HCT116 (cell line): ENCODE measurements around the gene ASIC5. TPM values are rescaled to one million over a fixed set of nuclear protein-coding genes. Genes with fewer than 3 reads are reported as not detected.

Experiments used
- ATAC-seq: fragments of 200-7000 bp; cut with Tn5 transposase; 2 replicates; pipeline ENCODE4 v1.9.1; 2020; ENCODE audit warnings: mild to moderate bottlenecking, moderate library complexity
- BruUV-seq: library from RNA; stranded (reverse); fragments of 400-500 nt; replicated peaks from 2 replicates; lab custom pipeline; 2021; lab: Mats Ljungman, UMichigan
- CTCF ChIA-PET: fragments of 300-600 bp; sonication (Branson Sonifier 250); formaldehyde crosslinking; loops from one replicate; lab custom pipeline; 2021; ENCODE audit warnings: antibody characterized with exemption; lab: Charles Lee
- POLR2A ChIA-PET: fragments of 300-600, 350-600 bp; sonication (Branson Sonifier 250); formaldehyde crosslinking; loops from one replicate; lab custom pipeline; 2021; ENCODE audit warnings: antibody characterized with exemption; lab: Charles Lee
- RAD21 ChIA-PET, 2 experiments: fragments of 300-600 bp; sonication (Branson Sonifier 250); formaldehyde crosslinking; loops; one replicate each; lab custom pipeline; 2023; ENCODE audit warnings: low total read pairs in 2 of 2; ENCODE audit not compliant: uncharacterized antibody in 2 of 2, unreplicated experiment in 2 of 2, low non-redundant PET in 1 of 2; lab: Charles Lee
- DNase-seq: peaks from one replicate; pipeline ENCODE4 v3.0.0-alpha.2; 2010; ENCODE audit warnings: low read depth, low spot score
- H2AFZ ChIP-seq: fragments of 200-600 bp; shearing (Covaris generic), sonication (generic); 2 replicates; pipeline ENCODE4 v1.6.1; 2017; ENCODE audit warnings: low read depth, mixed run types, mixed read lengths, antibody characterized with exemption, low read length; ENCODE audit not compliant: poor library complexity, severe bottlenecking
- H3K27ac ChIP-seq: 2 replicates; pipeline ENCODE4 v1.5.1; 2012; ENCODE audit warnings: low read depth, low read length
- H3K27me3 ChIP-seq: fragments of 200-600 bp; sonication (generic); 2 replicates; pipeline ENCODE4 v1.6.1; 2016; ENCODE audit warnings: mixed run types, low read length, mixed read lengths; ENCODE audit not compliant: insufficient read depth
- H3K36me3 ChIP-seq, 2 experiments: fragments of 200-500 bp in 1 of 2; fragments of 200-600 bp in 1 of 2; sonication (Bioruptor generic) in 1 of 2; sonication (generic) in 1 of 2; 2 replicates each; pipeline versions ENCODE4 v1.5.1 to v1.6.1; 2014 to 2016; ENCODE audit warnings: low read length in 2 of 2, inconsistent platforms in 1 of 2, mixed read lengths in 1 of 2, mixed run types in 1 of 2; ENCODE audit not compliant: insufficient read depth in 2 of 2, control insufficient read depth in 1 of 2
- H3K4me1 ChIP-seq, 2 experiments: fragments of 200-600 bp in 1 of 2; sonication (generic) in 1 of 2; 2 replicates each; pipeline versions ENCODE4 v1.5.1 to v1.6.1; 2012 to 2017; ENCODE audit warnings: low read length in 2 of 2, inconsistent platforms in 1 of 2, mild to moderate bottlenecking in 1 of 2, mixed read lengths in 1 of 2, mixed run types in 1 of 2, moderate library complexity in 1 of 2; ENCODE audit not compliant: insufficient read depth in 2 of 2, control insufficient read depth in 1 of 2
- H3K4me2 ChIP-seq: fragments of 200-600 bp; sonication (generic); 2 replicates; pipeline ENCODE4 v1.6.1; 2017; ENCODE audit warnings: mixed run types, low read length, mixed read lengths
- H3K4me3 ChIP-seq, 2 experiments: fragments of 200-600 bp in 1 of 2; sonication (generic) in 1 of 2; replicated peaks in 1 of 2; 2 replicates each; pipeline ENCODE4 v1.5.1; 2011 to 2016; ENCODE audit warnings: low read length in 2 of 2, control low read depth in 1 of 2, low read depth in 1 of 2, mild to moderate bottlenecking in 1 of 2, mixed read lengths in 1 of 2, mixed run types in 1 of 2
- H3K79me2 ChIP-seq: fragments of 200-600 bp; sonication (generic); 2 replicates; pipeline ENCODE4 v1.6.1; 2017; ENCODE audit warnings: mild to moderate bottlenecking, mixed run types, low read length, moderate library complexity, mixed read lengths; ENCODE audit not compliant: insufficient read depth
- H3K9ac ChIP-seq: fragments of 200-600 bp; sonication (generic); 2 replicates; pipeline ENCODE4 v1.6.1; 2016; ENCODE audit warnings: low read length, mixed read lengths
- H3K9me2 ChIP-seq: fragments of 200-600 bp; sonication (generic), shearing (Covaris generic); 2 replicates; pipeline ENCODE4 v1.6.1; 2017; ENCODE audit warnings: mixed run types, mild to moderate bottlenecking, moderate library complexity; ENCODE audit not compliant: insufficient read depth
- H3K9me3 ChIP-seq, 2 experiments: fragments of 200-500 bp in 1 of 2; fragments of 200-600 bp in 1 of 2; sonication (Bioruptor generic) in 1 of 2; sonication (generic) in 1 of 2; 2 replicates each; pipeline ENCODE4 v1.6.1; 2014 to 2017; ENCODE audit warnings: low read length in 2 of 2, mixed read lengths in 2 of 2, inconsistent platforms in 1 of 2, low read depth in 1 of 2, mild to moderate bottlenecking in 1 of 2, mixed run types in 1 of 2, moderate library complexity in 1 of 2; ENCODE audit not compliant: control insufficient read depth in 1 of 2, insufficient read depth in 1 of 2
- H4K20me1 ChIP-seq: fragments of 200-600 bp; sonication (generic), shearing (Covaris generic); 2 replicates; pipeline ENCODE4 v1.6.1; 2017; ENCODE audit warnings: mixed run types, mild to moderate bottlenecking, moderate library complexity; ENCODE audit not compliant: insufficient read depth
- ATF3 ChIP-seq: IDR thresholded peaks from 2 replicates; pipeline ENCODE4 v1.6.1; 2012
- CEBPB ChIP-seq: IDR thresholded peaks from 2 replicates; pipeline ENCODE4 v1.6.1; 2012; ENCODE audit warnings: low read depth
- EGR1 ChIP-seq: IDR thresholded peaks from 2 replicates; pipeline ENCODE4 v1.6.1; 2012; ENCODE audit warnings: low read depth
- ELF1 ChIP-seq: IDR thresholded peaks from 2 replicates; pipeline ENCODE4 v1.6.1; 2012; ENCODE audit warnings: low read depth, borderline replicate concordance
- EZH2phosphoT487 ChIP-seq: fragments of 200-600 bp; IDR thresholded peaks from 2 replicates; pipeline ENCODE4 v1.6.1; 2018; ENCODE audit warnings: antibody characterized with exemption, borderline replicate concordance
- MAX ChIP-seq: IDR thresholded peaks from 2 replicates; pipeline ENCODE4 v1.6.1; 2012
- POLR2A ChIP-seq: IDR thresholded peaks from 2 replicates; pipeline ENCODE4 v1.7.0; 2011; ENCODE audit warnings: borderline replicate concordance; ENCODE audit not compliant: insufficient read depth, insufficient read length; ENCODE audit errors: extremely low read depth
- POLR2AphosphoS5 ChIP-seq: IDR thresholded peaks from 2 replicates; pipeline ENCODE4 v1.6.1; 2011; ENCODE audit warnings: mild to moderate bottlenecking, low read depth, low read length, moderate library complexity
- SIN3A ChIP-seq: IDR thresholded peaks from 2 replicates; pipeline ENCODE4 v1.6.1; 2012; ENCODE audit warnings: low read depth
- SP1 ChIP-seq: IDR thresholded peaks from 2 replicates; pipeline ENCODE4 v1.6.1; 2012; ENCODE audit warnings: low read depth
- SRF ChIP-seq: IDR thresholded peaks from 2 replicates; pipeline ENCODE4 v1.6.1; 2012; ENCODE audit warnings: low read depth
- ZBTB33 ChIP-seq: IDR thresholded peaks from 2 replicates; pipeline ENCODE4 v1.6.1; 2011; ENCODE audit warnings: mild to moderate bottlenecking, low read length, moderate library complexity; ENCODE audit not compliant: insufficient replicate concordance; ENCODE audit errors: extremely low read depth
- ZNF274 ChIP-seq: fragments of 200-500 bp; sonication (Bioruptor generic); IDR thresholded peaks from 2 replicates; pipeline ENCODE4 v1.6.1; 2014; ENCODE audit warnings: mild to moderate bottlenecking, low read depth, low read length, inconsistent platforms
- intact Hi-C: fragments of 100-400 bp; cut with micrococcal nuclease; formaldehyde crosslinking; loops from 2 replicates; pipeline ENCODE4 v1.10.0; 2022
- total RNA-seq: library from RNA; stranded (reverse); gene quantifications from one replicate; pipeline ENCODE4 v1.2.1, GENCODE V29; 2021; ENCODE audit not compliant: unreplicated experiment

The ASIC5 gene
- total RNA-seq, 1 experiment from 2014 or later: not detected

GRCh38 chr4:155904331-155904730 is 38.3 kb upstream of the ASIC5 start:
- H3K27me3 ChIP-seq: no peaks in the 10 kb centered on the region
- H3K9me2 ChIP-seq: no peaks in the 10 kb centered on the region
- no peaks in the 10 kb centered on the region for H3K9me3 ChIP-seq
- H3K9ac ChIP-seq: no peak overlapping the region
- no peaks in the 10 kb centered on the region for H3K4me1 ChIP-seq
- no peak overlapping the region for H3K27ac ChIP-seq
- H3K79me2 ChIP-seq: no peaks in the 10 kb centered on the region
- ChIA-PET POLR2A (no interaction called here), CTCF (no interaction called here), RAD21 (no interaction called here)
- DNase-seq (no peak), ATAC-seq (no peak)
- no peak overlapping the region for H3K4me2 ChIP-seq
- no peak overlapping the region for H2AFZ ChIP-seq
- no peak for TF ChIP-seq ZNF274
- TF ChIP-seq EZH2phosphoT487: no peak
- no peak for TF ChIP-seq SIN3A
- no peak for TF ChIP-seq SP1
- no peak for TF ChIP-seq CEBPB
- no peak for TF ChIP-seq MAX
- no peak for TF ChIP-seq SRF
- TF ChIP-seq ATF3: no peak
- TF ChIP-seq POLR2A: no peak
- TF ChIP-seq POLR2AphosphoS5: no peak
- no peak for TF ChIP-seq ELF1
- no peak for TF ChIP-seq EGR1
- TF ChIP-seq ZBTB33: no peak
- no peak overlapping the region for H3K4me3 ChIP-seq
- no peaks in the 10 kb centered on the region for H3K36me3 ChIP-seq
- BruUV-seq: no TSS peak
- no peaks in the 10 kb centered on the region for H4K20me1 ChIP-seq
- intact Hi-C loops: no loop called here
